Esophagus squamous epithelium (tissue), 5 donors: ENCODE measurements around the gene DUSP2. TPM values are rescaled to one million over a fixed set of nuclear protein-coding genes. Genes with fewer than 3 reads are reported as not detected.

ENCODE experiments used
- DNase-seq: peaks from one replicate; lab custom pipeline; 2025; lab: John Stamatoyannopoulos, UW
- H3K27ac ChIP-seq, 4 donors: fragments of 200-600 bp; sonication (generic); one replicate each; pipeline ENCODE4 v1.5.1; 2016 to 2019; ENCODE audit warnings: mild to moderate bottlenecking in 1 of 4
- H3K27me3 ChIP-seq, 4 donors: fragments of 200-600 bp; sonication (generic); 1 replicate in 3 of 4; 2 replicates in 1 of 4; pipeline versions ENCODE4 v1.5.1 to v1.6.0; 2017 to 2021; ENCODE audit warnings: antibody characterized with exemption in 1 of 4
- H3K36me3 ChIP-seq, 3 donors: fragments of 200-600 bp; sonication (generic); one replicate each; pipeline ENCODE4 v1.5.1; 2016 to 2019
- H3K4me1 ChIP-seq, 3 donors: fragments of 200-600 bp; sonication (generic); one replicate each; pipeline ENCODE4 v1.5.1; 2017 to 2019
- H3K4me3 ChIP-seq, 4 donors: fragments of 200-600 bp; sonication (generic); 1 replicate in 3 of 4; 2 replicates in 1 of 4; pipeline ENCODE4 v1.5.1; 2016 to 2019; ENCODE audit warnings: mild to moderate bottlenecking in 2 of 4, moderate library complexity in 1 of 4
- H3K9me3 ChIP-seq, 3 donors: fragments of 200-600 bp; sonication (generic); one replicate each; pipeline ENCODE4 v1.5.1; 2016 to 2019
- CTCF ChIP-seq, 6 experiments: fragments of 450-650 bp in 4 of 6; fragments of 200-600 bp in 2 of 6; sonication (generic) in 2 of 6; IDR thresholded peaks; one replicate each; pipeline ENCODE4 v1.5.1; 2016 to 2019; ENCODE audit warnings: antibody characterized with exemption in 6 of 6, mild to moderate bottlenecking in 4 of 6, moderate library complexity in 4 of 6
- POLR2A ChIP-seq, 4 donors: fragments of 450-650 bp; IDR thresholded peaks; one replicate each; pipeline ENCODE4 v1.6.1; 2017; ENCODE audit warnings: antibody characterized with exemption in 4 of 4, mild to moderate bottlenecking in 4 of 4, moderate library complexity in 3 of 4
- WGBS, 2 donors: methylation state at CpG; one replicate each; pipeline ENCODE4 v1.1.5; 2018; 5-methylcytosine and 5-hydroxymethylcytosine counted together
- intact Hi-C: fragments of 100-400 bp; cut with DNase I; formaldehyde crosslinking; loops from one replicate; pipeline ENCODE4 v1.15.0; 2022
- total RNA-seq, 4 donors: library from RNA; depleted of rRNA; stranded (reverse); fragments of >200 nt; gene quantifications; one replicate each; pipeline ENCODE4 v1.1.0, GENCODE V29; 2016
- donor health status: DM: yes; HTN: yes; CAD: no.

The DUSP2 gene
- total RNA-seq, 4 donors from 2014 or later = 1.5 to 10.3 (median 5.6) TPM

- no peaks in the 10 kb centered on the region for H3K9me3 ChIP-seq
- H3K36me3 ChIP-seq = no peaks in the 10 kb centered on the region
- no peak for DNase-seq
- TF ChIP-seq CTCF (IDR thresholded peaks at IDR 0.05) = no peak
- H3K27ac ChIP-seq = no peak overlapping the region
- peaks cover 0 to 22% (median 0%) of the 10 kb centered on the region in 4 donors for H3K27me3 ChIP-seq
- H3K4me1 ChIP-seq = peaks cover 0 to 6% (median 0%) of the 10 kb centered on the region in 3 donors
- intact Hi-C loops = no loop called here
- WGBS, 2 donors = 59 to 60% methylated on average over 3 to 4 of the region's 7 CpGs
- no peak overlapping the region for H3K4me3 ChIP-seq
Measured at GRCh38 chr2:96153991-96154431, 8.8 kb upstream of the DUSP2 start.

- Histone ChIP-seq H3K4me3 (no peak overlapping the region), H3K27me3 (peaks cover 0 to 15% (median 0%) of the 10 kb centered on the region in 4 donors), H3K36me3 (no peaks in the 10 kb centered on the region), H3K4me1 (peaks cover 6 to 14% (median 6%) of the 10 kb centered on the region in 3 donors), H3K27ac (no peak overlapping the region), H3K9me3 (no peaks in the 10 kb centered on the region)
- TF ChIP-seq CTCF (IDR thresholded peaks at IDR 0.05) = no peak
- no peak for TF ChIP-seq POLR2A (IDR thresholded peaks at IDR 0.05)
- DNase-seq = no peak
- intact Hi-C loops = no loop called here
- 90% methylated on average over 2 of the region's 7 CpGs; no CpG with 5 or more reads in 1 of the 2 donors for WGBS, 2 donors
Measured at GRCh38 chr2:96153291-96153713, 8.1 kb upstream of the DUSP2 start.

GRCh38 chr2:96152304-96153161 lies 7.3 kb upstream of the DUSP2 start:
- intact Hi-C loops = no loop called here
- Histone ChIP-seq H3K4me3 (no peak overlapping the region), H3K9me3 (no peaks in the 10 kb centered on the region), H3K27ac (no peak overlapping the region), H3K27me3 (peaks cover 0 to 8% (median 0%) of the 10 kb centered on the region in 4 donors), H3K36me3 (no peaks in the 10 kb centered on the region), H3K4me1 (peaks cover 7 to 19% (median 7%) of the 10 kb centered on the region in 3 donors)
- no peak for DNase-seq
- WGBS, 2 donors = 77 to 82% methylated on average over 10 of the region's 13 CpGs
- TF ChIP-seq POLR2A (IDR thresholded peaks at IDR 0.05) (no peak), CTCF (IDR thresholded peaks at IDR 0.05) (no peak)

GRCh38 chr2:96151595-96152303 lies 6.5 kb upstream of the DUSP2 start:
- H3K27ac ChIP-seq = no peak overlapping the region
- intact Hi-C loops = no loop called here
- WGBS, 2 donors = 89% methylated on average over 7 to 9 of the region's 9 CpGs

More at GRCh38 chr2:96151595-96152303, 6.5 kb upstream of the DUSP2 start:
- Histone ChIP-seq H3K36me3 (no peaks in the 10 kb centered on the region), H3K4me1 (peaks cover 7 to 24% (median 7%) of the 10 kb centered on the region in 3 donors), H3K9me3 (no peaks in the 10 kb centered on the region), H3K27me3 (no peaks in the 10 kb centered on the region), H3K4me3 (no peak overlapping the region)
- DNase-seq = no peak
- TF ChIP-seq CTCF (IDR thresholded peaks at IDR 0.05) (no peak), POLR2A (IDR thresholded peaks at IDR 0.05) (no peak)
